Epidermal melanocyte (primary cell): ENCODE measurements around the gene DOCK1.

ENCODE experiments used
- DNase-seq: peaks from one replicate; pipeline ENCODE4 v3.0.0; 2011; ENCODE audit warnings: low spot score; ENCODE audit not compliant: insufficient read length

DOCK1 gene

DNA sequence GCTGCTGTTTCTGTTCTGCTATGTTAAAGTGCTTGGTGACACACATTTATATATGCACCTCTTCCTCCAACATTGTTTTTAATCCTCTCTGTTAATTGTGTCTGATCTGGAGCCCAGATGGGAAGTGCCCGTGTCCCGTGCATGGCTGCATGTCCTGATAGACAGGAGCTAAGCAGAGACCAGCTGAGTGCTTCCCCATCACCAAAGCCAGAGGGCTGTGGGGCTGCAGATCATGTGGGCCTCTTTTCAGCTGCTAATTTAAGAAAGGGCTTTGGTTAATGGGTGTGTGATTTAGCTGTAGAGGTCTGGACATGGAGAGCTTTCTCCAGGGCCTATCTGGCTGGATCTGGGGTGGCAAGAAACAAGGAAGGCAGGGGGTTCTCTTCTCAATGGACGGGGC is 547.3 kb downstream of the DOCK1 start:
- no peak for DNase-seq

DNA sequence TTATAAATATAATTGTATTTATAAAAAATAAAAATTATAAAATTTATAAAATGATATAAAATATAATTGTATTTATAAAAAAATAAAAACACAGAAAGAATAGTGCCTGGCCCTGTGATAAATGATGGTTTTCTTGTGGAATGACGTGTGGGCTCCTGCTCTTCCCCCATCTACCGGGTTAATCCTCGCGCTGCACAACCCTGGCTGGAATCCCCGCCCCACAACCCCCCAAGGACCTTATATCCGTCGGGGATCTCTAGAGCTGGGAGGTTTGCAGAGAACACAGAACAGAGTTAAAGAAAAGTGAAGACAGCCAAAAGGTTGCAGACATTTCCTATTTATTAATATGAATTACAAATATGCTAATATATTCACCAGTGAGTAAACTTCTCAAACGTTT is 548.5 kb downstream of the DOCK1 start:
- DNase-seq: no peak

DNA sequence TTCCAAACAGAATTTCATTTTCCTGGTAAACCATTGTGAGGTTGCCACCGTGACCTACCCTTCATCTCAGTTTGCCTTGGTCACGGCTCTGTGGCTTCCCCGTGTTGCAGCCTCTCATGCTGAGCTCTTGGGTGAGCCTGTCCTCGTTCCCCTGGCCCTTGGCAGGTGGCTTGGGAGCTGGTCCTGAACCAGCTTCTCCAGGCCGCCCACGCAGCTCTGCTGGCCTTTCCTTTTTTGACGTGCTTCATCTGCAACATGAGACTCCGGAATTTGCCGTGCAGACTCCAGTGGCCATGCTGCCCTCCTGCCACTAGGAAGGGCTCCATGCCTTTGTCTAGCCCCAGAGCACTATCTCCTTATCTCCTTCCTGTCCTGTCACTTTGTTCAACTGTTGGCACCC is 550.9 kb downstream of the DOCK1 start:
- no peak for DNase-seq

DNA sequence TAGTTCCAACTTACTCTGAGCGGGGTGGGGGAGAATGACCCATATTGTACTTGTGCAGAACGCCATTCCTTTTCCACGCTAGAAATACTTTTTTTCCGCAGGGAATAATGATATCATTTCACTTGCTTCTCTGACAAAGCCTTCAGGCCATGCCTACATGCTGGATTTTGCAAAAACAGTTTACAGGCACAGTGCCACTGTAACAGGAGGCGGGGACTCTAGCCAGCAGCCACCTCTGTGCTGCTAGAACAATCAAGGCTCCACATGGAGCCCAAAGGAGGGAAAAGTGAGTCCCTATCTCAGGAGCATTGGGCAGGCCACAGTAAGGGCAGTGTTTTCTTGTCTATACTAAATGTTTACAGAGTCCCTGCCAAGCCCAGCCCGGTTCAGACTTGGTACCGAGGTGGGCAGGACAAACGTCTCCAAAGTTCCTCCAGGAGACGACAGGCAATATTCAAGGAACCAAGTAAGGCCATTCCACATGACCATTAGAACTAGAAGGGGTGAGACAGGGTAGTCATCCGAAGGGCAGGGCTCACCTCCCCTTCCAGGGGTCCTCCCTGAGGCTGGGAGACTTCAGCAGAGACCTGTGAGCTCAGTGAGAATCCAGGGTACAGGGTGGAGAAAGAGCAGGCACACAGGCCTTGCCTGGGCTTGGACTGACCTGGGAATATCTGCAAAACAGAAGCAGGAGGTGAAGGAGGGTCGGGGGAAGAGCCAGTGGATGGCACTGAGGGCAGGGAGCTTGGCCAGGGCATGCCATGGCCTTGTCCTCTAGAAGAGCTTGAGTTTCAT is 553.0 kb downstream of the DOCK1 start:
- no peak for DNase-seq

DNA sequence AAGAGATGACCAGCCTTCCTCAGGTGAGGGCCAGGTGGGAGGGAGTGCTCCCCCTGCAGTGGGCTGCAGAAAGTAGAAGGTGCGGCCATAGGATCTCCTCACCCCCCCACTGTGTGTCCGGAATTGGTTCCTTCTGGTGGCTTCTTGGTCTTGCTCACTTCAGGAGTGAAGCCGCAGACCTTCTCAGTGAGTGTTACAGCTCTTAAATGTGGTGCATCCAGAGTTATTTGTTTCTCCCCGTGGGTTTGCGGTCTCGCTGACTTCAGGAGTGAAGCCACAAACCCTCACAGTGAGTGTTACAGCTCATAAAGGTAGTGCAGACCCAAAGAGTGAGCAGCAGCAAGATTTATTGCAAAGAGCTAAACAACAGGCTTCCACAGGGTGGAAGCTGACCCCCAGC is 553.6 kb downstream of the DOCK1 start:
- DNase-seq: no peak

DNA sequence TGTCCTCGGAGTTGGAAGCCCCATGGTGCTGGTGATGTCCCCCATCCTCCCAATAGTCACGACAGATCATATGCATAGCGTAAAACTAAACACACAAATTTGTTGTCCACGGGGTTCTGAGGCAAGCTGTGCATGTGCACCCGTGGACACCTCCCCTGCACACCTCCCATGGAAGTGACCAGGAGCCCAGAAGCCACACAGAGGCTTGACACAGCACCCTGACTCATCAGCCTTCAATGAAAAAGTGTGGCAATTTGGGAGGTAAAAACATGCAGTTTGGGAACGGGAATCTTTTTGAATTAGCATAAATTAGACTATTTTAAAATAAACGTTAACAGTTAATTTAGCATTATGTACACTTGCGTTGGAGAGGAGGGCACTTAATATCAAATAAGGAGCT is 554.7 kb downstream of the DOCK1 start:
- DNase-seq: no peak

DNA sequence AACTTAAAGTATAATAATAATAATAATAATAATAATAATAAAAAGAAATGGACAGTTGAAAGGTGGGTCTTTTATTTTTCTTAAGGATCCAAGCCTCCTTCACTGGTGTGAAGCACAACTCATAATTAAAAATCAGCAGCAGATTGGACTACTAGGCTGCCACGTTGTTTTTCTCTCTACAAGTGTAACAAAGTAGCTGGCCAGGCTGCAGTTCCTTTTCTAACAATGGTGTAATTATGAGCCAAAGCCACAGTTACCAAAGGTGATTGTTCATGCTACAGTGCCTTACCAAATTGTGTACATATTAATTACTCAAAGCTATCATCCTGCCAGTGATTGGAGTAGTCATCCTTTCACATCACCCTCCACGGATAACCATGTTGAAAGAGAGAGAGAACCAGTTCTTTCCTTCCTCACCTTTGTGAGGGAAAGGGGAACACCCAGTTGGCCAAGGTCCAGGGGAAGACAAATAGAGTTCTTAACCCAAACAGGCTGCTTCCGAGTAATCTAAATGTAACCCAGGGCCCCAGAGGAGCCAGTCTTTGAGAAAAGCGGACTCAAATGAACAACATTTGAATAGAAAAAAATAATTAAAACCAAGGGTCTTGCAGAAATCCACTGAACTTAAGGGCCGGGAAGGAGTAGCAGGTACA is 557.5 kb downstream of the DOCK1 start:
- no peak for DNase-seq

DNA sequence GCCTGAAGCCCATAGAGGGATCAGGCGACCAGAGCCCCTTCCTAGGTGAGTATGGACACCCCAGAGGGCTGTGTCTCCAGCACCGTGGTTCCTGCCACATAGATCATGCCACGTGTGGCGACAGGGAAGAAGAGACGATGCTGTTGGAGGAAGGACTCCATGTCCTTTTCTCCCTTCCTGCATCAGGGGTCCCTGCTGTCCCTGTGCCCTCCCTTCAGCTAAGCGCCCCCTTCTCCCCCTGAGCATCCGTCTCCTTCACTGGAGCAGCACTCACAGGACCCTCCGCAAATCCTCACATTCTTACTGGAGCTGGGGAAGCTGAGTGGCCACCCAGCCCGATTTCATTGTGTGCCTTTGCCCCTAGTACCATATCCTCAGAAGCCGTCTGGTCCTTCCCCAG is 558.3 kb downstream of the DOCK1 start:
- DNase-seq: no peak

DNA sequence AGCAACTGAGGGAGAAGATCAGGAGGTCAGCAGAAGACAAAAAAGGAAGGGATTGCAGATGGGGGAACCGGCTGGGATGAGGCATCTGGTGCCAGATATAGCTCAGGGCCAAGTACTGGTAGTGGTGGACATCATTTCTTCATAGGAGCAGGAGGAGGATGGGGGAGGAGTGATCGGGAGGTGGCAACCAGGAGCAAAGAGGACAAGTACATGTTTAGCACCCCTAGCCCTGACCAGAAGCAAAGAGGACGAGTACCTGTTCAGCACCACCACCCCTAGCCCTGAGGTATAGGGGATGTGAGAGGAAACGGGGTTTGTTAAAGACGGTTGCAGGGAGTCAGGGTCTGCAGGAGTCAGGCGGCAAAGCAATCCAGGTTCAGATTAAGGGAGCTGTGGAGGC is 559.3 kb downstream of the DOCK1 start:
- DNase-seq: no peak

DNA sequence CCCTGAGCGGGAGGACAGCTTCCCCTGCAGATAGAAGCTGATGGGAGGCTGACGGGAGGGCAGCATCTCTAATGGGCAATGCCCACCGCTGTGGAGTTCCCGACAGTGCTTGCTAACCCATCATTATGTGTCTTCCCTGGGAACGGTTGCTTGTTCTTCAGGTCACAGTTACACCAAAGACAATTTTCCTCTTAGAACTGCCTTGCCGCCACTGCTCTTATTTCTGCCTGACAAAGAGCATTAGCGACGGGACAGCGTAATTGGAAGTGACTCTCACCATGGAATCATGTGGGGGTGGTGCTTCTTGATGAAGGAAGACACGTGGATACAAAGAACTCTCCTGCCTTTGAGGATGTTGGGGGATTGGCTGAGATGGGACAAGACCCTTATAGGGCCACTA is 562.6 kb downstream of the DOCK1 start:
- no peak for DNase-seq

DNA sequence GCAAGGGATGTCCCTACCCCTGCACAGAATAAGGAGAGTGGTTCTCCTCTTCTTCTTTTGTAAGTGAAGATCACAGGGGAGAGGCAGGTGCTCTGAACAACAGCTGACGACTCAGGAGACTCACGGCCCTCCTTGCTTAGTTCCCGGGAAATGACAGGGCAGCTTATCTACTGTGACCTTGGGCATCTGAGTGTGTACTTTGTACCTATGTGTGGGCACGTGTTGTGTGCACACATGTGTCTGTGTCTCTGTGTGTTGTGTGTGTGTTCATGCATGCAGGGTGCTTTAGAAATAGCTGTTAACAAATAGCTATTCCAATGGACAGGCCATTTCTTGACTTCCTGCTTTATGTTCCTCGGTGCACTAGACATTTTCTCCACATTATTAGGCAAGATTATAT is 563.4 kb downstream of the DOCK1 start:
- no peak for DNase-seq

DNA sequence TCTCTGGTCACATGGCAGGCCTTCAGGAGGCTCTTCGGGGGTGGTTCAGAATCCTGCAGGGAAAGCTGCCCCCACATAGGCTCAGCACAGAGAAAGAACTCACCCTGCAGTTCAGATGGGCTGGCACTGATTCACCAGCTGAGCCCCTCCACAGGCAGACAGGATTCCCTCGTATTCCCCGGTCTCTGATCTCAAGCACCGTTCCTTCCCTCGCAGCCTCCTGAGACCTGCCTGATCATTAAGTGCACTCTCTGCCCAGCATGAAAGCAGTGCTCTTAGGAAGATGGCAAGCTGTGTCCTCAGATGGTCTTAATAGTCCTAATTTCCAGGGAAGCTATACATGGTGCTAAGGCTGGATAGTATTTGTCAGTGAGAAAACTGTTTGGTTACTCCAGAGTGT is 565.7 kb downstream of the DOCK1 start:
- DNase-seq: no peak

DNA sequence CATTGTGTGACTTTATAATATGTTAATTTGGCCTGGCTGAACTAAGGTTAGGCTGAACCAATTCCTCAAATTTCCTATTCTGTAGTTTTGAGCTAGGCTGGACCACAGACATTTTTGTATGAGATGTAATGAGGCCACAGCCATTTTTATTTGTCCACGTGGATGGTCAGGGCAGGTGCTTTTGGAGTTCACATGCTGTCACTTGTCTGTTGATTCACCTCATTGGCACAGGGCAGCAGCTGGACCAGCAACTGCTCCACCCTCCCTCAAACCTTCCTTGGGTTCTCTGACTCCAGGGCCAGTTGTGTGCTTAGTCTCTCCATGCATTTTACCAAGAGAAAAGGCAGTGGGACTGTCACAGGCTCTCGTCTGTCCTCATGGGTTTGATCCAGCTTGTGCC is 567.7 kb downstream of the DOCK1 start:
- no peak for DNase-seq

DNA sequence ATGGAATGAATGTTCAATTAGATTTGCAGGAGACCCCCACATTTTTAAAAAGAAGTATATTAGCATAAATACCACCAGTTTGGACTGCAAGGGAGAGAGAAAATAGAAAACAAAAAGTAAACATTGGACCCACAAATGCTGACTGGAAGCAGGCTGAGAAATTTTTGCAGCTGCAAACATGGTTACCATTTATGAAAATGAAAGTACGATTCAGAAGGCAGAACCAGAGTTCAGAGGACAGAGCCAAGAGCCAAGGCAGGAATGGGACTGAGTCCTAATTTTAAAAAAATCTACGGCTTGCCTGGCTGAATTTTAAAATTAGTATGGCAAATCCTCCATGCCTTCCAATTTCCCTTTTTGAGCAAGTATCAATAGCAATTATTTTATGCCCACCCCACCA is 569.3 kb downstream of the DOCK1 start:
- DNase-seq: no peak

DNA sequence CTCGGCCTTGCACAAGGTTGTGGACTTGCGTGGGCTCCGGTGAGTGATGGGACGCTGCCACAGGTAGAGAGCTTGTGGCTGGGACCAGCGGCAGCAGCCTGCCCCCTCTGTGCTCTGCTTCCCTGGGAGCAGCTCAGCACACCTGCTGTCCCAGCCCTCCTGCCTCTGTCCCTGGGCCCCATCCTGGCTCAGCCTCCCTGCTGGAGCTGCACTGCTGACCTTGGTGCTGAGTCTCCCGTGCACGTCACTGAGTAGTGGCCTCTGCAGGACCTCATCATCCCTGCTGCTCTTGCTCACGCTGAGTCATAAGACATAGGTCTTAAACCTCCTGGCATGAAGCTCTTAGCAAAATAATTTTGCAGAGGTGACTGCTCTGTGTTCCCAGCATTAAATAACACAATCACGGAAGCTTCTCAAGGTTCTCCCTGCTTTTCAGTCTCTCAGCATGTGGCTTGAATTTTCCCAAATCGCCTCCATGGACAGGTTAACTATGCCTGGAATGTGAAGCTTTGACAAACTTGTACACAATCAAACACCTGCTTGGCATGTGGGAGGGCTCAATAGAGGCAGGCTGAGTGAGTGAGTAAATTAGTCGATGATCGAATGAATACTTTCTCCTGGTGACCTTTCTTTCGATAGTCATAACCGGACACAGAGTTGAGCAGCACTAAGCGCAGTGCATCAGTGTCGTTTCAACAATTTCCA is 580.1 kb downstream of the DOCK1 start:
- no peak for DNase-seq

DNA sequence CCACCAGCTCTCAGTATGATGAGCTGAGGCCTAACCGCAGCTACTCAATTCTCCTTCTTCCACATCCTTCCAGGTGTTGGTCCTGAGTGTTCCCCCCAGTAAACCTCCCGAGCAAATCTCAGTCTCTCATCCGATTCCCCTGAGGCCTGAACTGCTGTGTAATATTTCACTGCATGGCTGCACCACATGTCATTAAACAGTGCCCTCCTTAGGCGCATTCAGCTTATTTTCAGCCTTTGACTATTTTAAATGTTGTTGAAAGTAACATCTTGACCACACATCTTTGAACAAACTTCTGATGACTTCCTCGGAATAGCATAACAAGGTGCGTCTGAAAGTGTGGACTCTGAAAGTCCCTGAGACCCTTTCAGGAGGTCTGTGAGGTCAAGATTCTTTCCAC is 581.1 kb downstream of the DOCK1 start:
- DNase-seq: no peak

DNA sequence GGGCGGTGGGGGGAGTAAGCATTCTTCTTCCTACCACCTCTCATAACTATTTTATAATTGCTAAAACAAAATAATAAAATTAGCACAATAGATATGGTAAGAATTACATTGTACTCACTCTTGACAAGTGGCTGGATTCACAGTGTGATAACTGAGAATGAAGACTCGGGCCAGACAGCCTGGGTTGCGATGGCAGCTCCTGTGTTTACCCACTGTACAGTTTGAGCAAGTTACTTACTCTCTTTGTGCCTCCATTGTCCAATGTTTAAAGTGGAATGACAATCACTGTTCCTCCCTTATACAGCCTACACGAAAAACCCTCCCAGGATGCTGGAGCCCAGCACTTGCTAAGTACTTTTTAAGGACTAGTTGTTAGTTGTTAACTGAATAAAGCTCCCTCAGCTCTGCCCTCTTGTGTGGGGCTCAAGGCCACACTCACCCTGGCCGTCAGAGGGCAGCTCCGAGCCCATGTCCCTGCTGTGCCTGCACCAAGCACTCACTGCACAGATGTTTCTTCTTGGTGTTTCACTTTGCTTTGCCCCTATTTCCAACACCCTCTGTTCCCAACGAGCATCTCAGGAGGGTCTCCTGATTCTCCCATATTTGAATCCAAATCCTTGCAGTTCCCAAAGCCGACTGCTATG is 587.5 kb downstream of the DOCK1 start:
- no peak for DNase-seq

DNA sequence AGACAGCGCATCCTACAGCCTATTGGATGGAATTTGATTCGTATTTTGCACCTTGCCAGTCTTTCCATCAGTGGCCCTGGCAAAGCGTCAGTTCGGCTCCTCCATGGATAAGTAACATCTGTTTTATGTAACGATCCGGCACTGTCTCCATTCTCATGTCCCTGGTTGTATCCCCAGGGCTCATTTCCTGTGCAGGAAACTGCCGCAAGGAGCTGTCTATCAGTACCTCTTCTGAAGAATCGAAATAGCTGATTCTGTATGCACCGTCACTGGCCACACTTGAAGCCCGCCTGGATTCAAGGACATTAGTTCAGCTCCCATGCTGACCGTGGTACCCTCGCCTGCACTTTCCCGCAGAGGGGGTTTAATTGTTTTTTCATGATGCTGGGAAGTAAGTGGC is 590.8 kb downstream of the DOCK1 start:
- no peak for DNase-seq

DNA sequence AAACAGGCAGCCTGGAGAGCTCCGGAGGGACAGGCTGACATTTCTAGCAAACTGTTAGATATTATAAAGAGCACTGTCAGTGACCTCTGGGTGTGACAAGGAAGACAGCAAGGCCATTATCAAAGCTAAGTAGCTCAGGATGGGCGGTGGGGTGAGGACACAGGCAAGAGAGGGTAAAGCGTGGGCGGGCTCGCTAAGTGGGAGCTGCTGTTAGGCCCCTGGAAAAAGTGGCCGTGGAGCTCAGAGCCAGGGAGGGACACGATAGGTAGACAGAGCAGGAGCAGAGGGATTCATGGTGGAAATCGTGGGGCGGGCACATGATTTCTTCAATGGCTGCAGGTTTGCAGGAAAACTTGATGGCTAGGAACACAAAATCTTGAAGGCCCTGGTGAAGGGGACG is 592.5 kb downstream of the DOCK1 start:
- no peak for DNase-seq

DNA sequence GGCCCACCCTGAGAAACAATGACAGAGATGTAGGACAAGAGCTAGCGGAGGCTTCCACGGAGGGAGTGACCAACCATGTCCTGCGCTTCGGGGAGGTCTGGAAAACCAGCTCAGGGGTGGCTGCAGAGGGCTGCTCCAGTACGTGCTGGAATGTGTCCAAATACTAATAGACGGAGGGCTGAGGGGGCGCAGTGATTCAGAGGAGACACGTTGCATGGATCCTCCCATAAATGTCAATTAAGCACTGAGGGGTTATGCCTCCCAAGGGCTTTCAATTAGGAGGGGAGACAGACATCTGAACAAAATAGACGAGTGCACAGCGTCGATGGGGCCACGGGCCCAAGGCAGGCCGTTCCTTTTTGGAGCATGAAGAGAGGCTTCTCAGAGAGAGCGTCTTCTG is 592.9 kb downstream of the DOCK1 start:
- no peak for DNase-seq

DNA sequence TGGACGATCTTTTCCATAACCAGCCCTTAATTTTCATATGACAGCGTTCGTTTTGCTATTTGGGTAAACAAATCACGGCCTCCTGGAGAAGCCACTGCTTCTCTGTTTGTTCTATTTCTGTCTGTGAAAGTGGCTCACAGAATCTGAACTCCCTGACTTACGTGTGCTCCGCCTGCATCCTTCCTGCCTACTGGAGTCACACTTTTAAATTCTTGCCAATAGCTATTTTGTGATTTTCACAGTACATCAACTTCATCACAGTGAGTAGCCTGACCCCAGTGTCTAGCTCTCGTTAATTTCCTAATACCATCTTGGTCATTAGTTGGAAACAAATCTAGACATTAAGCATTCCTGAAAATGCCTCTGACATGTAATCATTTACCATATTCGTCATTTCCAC is 594.9 kb downstream of the DOCK1 start:
- no peak for DNase-seq
